GM13976 (cell line): Measurements from ENCODE around the gene GPC3.

ENCODE experiments used
- DNase-seq: peaks from one replicate; pipeline ENCODE4 v3.0.0; 2012; ENCODE audit warnings: low spot score
- in situ Hi-C: fragments of 300-500 bp; cut with MboI; formaldehyde crosslinking; loops from one replicate; pipeline ENCODE4 v1.12.0; 2022; ENCODE audit warnings: low sequenced_read_pairs, mixed read lengths, inconsistent platforms; ENCODE audit not compliant: unreplicated experiment
- TF ChIP-seq, protein P1 (sequence below): IDR thresholded peaks from 2 replicates; pipeline ENCODE4 v1.5.1; 2012; ENCODE audit warnings: borderline replicate concordance, mild to moderate bottlenecking; ENCODE audit not compliant: insufficient read depth; ENCODE audit errors: extremely low read depth, missing control alignments, control extremely low read depth

Gene GPC3

DNA sequence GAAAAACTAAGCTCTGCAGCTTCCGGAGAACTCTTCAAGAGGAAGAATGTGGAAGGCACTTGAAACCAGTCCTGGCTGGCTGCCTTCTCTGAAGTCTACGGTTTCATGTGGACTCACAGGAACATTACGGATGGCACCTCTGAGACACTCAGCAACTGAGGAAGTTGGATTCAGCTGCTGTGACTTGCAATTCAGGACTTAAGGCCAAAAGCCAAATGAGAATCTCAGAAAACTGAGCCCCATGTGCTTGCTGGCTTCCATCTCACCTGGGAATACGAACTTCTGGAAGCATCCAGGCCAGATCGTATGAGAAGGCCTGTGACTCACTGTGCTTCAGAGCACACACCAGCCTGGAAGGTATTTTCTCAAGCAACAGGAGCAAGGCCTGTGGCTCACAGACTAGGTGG lies 462.3 kb downstream of the GPC3 start:
- TF ChIP-seq, protein P1, sequence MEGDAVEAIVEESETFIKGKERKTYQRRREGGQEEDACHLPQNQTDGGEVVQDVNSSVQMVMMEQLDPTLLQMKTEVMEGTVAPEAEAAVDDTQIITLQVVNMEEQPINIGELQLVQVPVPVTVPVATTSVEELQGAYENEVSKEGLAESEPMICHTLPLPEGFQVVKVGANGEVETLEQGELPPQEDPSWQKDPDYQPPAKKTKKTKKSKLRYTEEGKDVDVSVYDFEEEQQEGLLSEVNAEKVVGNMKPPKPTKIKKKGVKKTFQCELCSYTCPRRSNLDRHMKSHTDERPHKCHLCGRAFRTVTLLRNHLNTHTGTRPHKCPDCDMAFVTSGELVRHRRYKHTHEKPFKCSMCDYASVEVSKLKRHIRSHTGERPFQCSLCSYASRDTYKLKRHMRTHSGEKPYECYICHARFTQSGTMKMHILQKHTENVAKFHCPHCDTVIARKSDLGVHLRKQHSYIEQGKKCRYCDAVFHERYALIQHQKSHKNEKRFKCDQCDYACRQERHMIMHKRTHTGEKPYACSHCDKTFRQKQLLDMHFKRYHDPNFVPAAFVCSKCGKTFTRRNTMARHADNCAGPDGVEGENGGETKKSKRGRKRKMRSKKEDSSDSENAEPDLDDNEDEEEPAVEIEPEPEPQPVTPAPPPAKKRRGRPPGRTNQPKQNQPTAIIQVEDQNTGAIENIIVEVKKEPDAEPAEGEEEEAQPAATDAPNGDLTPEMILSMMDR: no peak
- DNase-seq: no peak
- in situ Hi-C loops: no loop called here

DNA sequence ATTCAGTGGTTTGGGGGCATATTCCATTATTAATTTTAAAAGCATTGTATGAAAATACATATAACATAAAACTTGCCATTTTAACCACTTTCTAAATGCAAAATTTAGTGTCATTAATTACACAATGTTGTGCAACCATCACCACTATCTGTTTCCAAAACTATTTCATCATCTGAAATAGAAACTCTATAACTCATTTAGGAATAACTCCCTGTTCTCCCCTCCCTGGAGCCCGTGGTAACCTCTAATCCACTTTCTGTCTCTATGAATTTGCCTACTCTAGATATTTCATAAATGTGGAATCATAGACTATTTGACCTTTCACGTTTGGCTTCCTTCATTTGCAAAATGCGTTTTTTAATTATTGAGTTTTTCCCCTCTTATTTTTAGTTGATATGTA lies 468.7 kb downstream of the GPC3 start:
- DNase-seq: no peak
- TF ChIP-seq, protein P1: no peak
- in situ Hi-C loops: no loop called here

DNA sequence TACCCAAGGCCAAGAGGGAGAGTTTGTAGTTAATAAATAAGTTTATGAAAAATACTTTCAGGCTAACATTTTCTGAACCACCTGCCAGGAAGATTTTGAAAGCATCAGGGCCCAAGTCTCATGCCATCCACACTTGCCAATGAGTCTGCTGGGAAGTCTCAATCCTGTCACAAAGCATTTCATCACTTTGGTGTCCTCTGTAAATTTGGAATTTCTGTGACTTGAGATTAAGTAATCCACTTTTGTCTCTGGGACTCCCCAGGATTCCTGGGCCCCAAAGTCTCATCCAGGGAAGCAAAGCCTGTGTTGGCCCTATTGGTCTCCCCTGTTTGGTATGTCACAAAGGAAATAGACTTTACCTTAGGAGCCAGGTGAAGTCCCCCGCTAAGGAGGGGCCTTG lies 470.9 kb downstream of the GPC3 start:
- TF ChIP-seq, protein P1: no peak
- DNase-seq: no peak
- in situ Hi-C loops: no loop called here

DNA sequence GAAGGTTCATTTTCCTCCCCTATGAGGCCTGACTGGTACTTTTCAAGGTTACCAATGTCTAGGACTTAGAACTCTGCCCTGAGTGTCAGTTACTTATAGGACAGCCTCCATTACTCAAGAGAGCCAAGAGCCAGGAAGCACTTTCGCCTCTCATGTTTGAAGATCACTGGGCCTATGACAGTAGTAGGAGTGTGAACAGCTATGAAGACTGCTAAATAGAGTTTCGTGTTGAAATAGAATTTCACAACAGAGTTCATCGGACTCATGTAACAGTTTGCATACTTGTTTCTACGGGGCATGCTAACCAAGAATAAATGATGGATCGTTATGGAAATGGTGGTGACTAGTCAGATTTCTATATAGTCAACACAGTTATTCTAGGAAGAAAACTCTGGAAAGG lies 472.3 kb downstream of the GPC3 start:
- in situ Hi-C loops: no loop called here
- no peak for DNase-seq
- TF ChIP-seq, protein P1: no peak

DNA sequence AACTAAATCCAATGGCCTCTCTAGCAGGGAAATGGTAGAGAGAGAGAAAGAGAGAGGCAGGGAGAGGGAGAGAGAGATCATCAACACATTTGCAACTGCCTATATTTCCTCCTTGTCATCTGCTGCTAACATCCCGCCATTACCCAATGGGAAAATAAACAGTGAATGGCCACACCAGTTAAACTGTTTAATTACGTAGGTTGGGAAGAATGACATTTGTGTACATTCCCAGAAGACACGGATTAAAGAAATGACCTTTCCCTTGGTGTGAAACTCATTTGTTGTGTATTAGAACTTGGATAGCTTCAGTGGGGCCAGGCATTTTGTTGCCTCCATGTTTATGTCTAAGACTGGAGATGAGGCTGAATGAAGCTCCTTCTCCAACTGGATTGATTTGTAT lies 474.4 kb downstream of the GPC3 start:
- in situ Hi-C loops: no loop called here
- TF ChIP-seq, protein P1: no peak
- DNase-seq: no peak

DNA sequence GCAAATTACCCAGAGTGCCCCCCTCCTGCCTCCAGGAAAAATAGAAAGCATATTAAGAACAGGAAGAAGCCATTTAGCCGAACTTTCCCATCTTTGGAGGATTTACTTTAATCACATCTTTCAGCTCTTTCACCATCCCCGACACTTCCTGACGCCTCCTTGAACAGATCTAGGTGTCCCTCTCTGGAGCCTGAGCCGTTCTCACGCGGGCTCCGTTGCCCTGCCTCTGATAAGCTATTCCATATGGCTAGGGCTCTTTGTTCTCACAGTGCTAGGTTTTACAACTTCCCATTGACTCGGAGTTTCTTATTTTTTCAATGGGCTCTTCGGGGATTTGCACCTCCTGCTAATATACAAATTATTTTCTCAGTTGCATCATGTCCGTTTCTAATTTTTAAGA lies 488.0 kb downstream of the GPC3 start:
- TF ChIP-seq, protein P1: no peak
- in situ Hi-C loops: no loop called here
- no peak for DNase-seq

DNA sequence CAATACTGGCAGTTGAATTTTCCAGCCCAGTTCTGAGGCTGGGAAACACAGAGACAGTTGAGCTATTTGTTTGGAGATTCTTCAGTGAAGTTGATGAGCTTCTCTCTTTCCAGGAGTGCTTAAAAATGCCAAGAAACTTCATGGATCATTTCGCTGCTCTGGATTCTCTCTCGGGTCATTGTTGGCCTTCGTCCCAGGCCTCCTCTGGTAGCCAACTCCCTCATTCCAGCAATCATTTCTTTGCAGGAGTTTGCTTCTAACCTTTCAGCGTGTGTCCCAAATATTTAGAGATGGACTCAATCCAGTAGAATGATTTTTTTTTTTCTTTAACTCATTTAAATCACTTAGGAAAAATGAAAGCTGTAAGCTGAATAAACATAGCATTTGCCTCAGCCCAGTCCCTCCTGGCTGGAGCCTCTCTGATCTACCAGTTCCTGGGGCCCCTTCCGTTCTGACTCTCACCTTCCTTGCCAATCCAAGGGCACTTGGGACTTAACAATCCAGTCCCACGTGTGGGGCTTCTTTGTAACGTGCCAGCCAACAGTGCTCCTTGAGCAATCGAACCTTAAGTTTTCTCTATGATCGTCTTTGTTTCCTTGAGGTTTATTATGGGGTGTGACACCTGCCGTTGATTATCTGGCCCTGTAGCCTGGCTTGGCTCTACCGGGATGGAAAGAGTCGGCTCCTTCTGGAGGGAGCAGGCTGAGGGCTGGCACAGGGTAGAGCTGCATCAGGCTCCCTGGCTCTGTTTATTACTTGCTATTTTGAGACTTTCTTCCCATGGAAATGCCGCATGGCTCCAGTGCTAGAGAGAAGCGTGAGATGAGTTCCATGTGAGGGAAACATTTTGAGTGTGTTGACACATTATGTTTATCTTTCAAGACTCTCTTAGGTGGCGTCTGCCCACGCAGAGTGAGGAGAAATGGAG lies 489.7 kb downstream of the GPC3 start:
- in situ Hi-C loops: no loop called here

More for the DNA sequence above, 489.7 kb downstream of the GPC3 start:
- no peak for DNase-seq
- TF ChIP-seq, protein P1: no peak
